Mesendoderm (in vitro differentiated cells): ENCODE measurements around the gene GSTCD.
"Not testable (repeated sequence)": the region's sequence is repeated elsewhere in the genome, so short reads cannot be mapped to it uniquely, and the experiment has no call there.

Experiments used
- DNase-seq: peaks from one replicate; pipeline ENCODE4 v3.0.0; 2013
- H2AK5ac ChIP-seq: 2 replicates; pipeline ENCODE4 v1.6.1; 2013; ENCODE audit warnings: low read length, inconsistent platforms
- H2BK120ac ChIP-seq: 2 replicates; pipeline ENCODE4 v1.6.1; 2013; ENCODE audit warnings: low read depth, mild to moderate bottlenecking, low read length, moderate library complexity, mixed read lengths
- H2BK15ac ChIP-seq: replicated peaks from 2 replicates; pipeline ENCODE4 v1.6.1; 2013; ENCODE audit warnings: low read depth, mild to moderate bottlenecking, moderate library complexity
- H2BK5ac ChIP-seq: 2 replicates; pipeline ENCODE4 v1.6.1; 2013; ENCODE audit warnings: low read length, inconsistent platforms
- H3K18ac ChIP-seq: 2 replicates; pipeline ENCODE4 v1.6.1; 2013; ENCODE audit warnings: mild to moderate bottlenecking, low read length, mixed read lengths
- H3K23ac ChIP-seq: one replicate; pipeline ENCODE4 v1.6.1; 2013; ENCODE audit warnings: low read length
- H3K27ac ChIP-seq: 2 replicates; pipeline ENCODE4 v1.5.1; 2013; ENCODE audit warnings: low read depth, mild to moderate bottlenecking, inconsistent platforms, low read length, moderate library complexity
- H3K27me3 ChIP-seq: 2 replicates; pipeline ENCODE4 v1.6.1; 2013; ENCODE audit warnings: low read length, control low read depth, mild to moderate bottlenecking, inconsistent platforms; ENCODE audit not compliant: insufficient read depth, poor library complexity
- H3K36me3 ChIP-seq: 2 replicates; pipeline ENCODE4 v1.6.1; 2013; ENCODE audit warnings: low read length, inconsistent platforms; ENCODE audit not compliant: control insufficient read depth, insufficient read depth
- H3K4ac ChIP-seq: one replicate; pipeline ENCODE4 v1.6.1; 2013; ENCODE audit warnings: low read depth, mild to moderate bottlenecking, low read length, moderate library complexity
- H3K4me1 ChIP-seq: 2 replicates; pipeline ENCODE4 v1.6.1; 2013; ENCODE audit warnings: low read depth, low read length, inconsistent platforms; ENCODE audit not compliant: control insufficient read depth
- H3K4me2 ChIP-seq: 2 replicates; pipeline ENCODE4 v1.6.1; 2013; ENCODE audit warnings: low read length
- H3K4me3 ChIP-seq: 2 replicates; pipeline ENCODE4 v1.5.1; 2013; ENCODE audit warnings: mild to moderate bottlenecking, low read length
- H3K56ac ChIP-seq: one replicate; pipeline ENCODE4 v1.6.1; 2013; ENCODE audit warnings: low read length
- H3K79me1 ChIP-seq: 2 replicates; pipeline ENCODE4 v1.6.1; 2013; ENCODE audit warnings: low read length, inconsistent platforms
- H3K79me2 ChIP-seq: 2 replicates; pipeline ENCODE4 v1.6.1; 2013; ENCODE audit warnings: mild to moderate bottlenecking, low read length; ENCODE audit not compliant: control insufficient read depth, insufficient read depth
- H3K9ac ChIP-seq: 2 replicates; pipeline ENCODE4 v1.6.1; 2013; ENCODE audit warnings: low read length, inconsistent platforms
- H4K5ac ChIP-seq: one replicate; pipeline ENCODE4 v1.6.1; 2013; ENCODE audit warnings: low read length
- H4K8ac ChIP-seq: one replicate; pipeline ENCODE4 v1.6.1; 2013; ENCODE audit warnings: low read depth, mild to moderate bottlenecking, control low read depth, low read length, moderate library complexity
- WGBS: extraction: QIAGEN DNeasy Blood & Tissue Kit; methylation state at CpG from one replicate; pipeline ENCODE4 v1.1.7; 2013; ENCODE audit warnings: low lambda C conversion rate, missing lambda C conversion rate; ENCODE audit not compliant: insufficient coverage; ENCODE audit errors: extremely low coverage; 5-methylcytosine and 5-hydroxymethylcytosine counted together

GSTCD gene

DNA sequence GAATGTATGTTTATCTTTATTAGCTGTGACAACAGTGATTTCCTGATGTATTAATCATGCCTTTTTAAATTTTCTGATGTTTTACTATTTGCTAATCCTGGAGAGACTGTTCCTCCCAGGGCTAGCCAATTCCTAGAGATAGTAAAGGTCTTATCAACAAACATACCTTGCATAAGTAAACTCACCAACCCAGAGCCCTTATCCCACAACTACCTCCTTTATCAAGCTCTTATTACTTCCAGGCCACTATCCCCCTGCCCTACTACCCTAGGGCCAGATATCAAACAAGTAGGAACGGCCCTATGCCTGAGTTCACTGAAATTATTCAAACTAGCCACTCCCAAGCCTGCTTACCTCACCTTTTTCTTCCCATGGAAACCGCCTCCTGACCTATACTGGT lies 128.5 kb downstream of the GSTCD start:
- H3K79me1 ChIP-seq: no peaks in the 10 kb centered on the region
- no peak overlapping the region for H2AK5ac ChIP-seq
- no peak overlapping the region for H3K56ac ChIP-seq
- no peak overlapping the region for H3K4ac ChIP-seq
- no peak overlapping the region for H2BK120ac ChIP-seq
- H2BK15ac ChIP-seq: no peak overlapping the region
- no peaks in the 10 kb centered on the region for H3K79me2 ChIP-seq
- H2BK5ac ChIP-seq: no peak overlapping the region
- no peak overlapping the region for H4K5ac ChIP-seq
- H3K4me3 ChIP-seq: no peak overlapping the region
- DNase-seq: peak; percentile 78
- H3K27me3 ChIP-seq: no peaks in the 10 kb centered on the region
- no peaks in the 10 kb centered on the region for H3K4me1 ChIP-seq
- no peaks in the 10 kb centered on the region for H3K36me3 ChIP-seq
- WGBS: no CpG with 5 or more reads among the region's 2 CpGs
- no peak overlapping the region for H4K8ac ChIP-seq
- no peak overlapping the region for H3K18ac ChIP-seq
- H3K23ac ChIP-seq: no peak overlapping the region
- no peak overlapping the region for H3K4me2 ChIP-seq
- H3K9ac ChIP-seq: no peak overlapping the region
- no peak overlapping the region for H3K27ac ChIP-seq

GRCh38 chr4:105838082-105838481 lies 129.5 kb downstream of the GSTCD start:
- H3K4me3 ChIP-seq: no peak overlapping the region
- H3K23ac ChIP-seq: no peak overlapping the region
- H3K79me1 ChIP-seq: no peaks in the 10 kb centered on the region
- H2BK15ac ChIP-seq: no peak overlapping the region
- no peak overlapping the region for H3K9ac ChIP-seq
- H2AK5ac ChIP-seq: no peak overlapping the region
- H3K4me1 ChIP-seq: no peaks in the 10 kb centered on the region
- H3K27ac ChIP-seq: no peak overlapping the region
- H3K56ac ChIP-seq: no peak overlapping the region
- no peaks in the 10 kb centered on the region for H3K79me2 ChIP-seq
- no peak overlapping the region for H2BK120ac ChIP-seq
- no CpG with 5 or more reads among the region's 1 CpG for WGBS
- no peak overlapping the region for H4K8ac ChIP-seq
- H2BK5ac ChIP-seq: no peak overlapping the region
- H4K5ac ChIP-seq: no peak overlapping the region
- H3K27me3 ChIP-seq: no peaks in the 10 kb centered on the region
- no peak for DNase-seq
- H3K4me2 ChIP-seq: no peak overlapping the region
- no peak overlapping the region for H3K4ac ChIP-seq
- no peak overlapping the region for H3K18ac ChIP-seq
- H3K36me3 ChIP-seq: no peaks in the 10 kb centered on the region

DNA sequence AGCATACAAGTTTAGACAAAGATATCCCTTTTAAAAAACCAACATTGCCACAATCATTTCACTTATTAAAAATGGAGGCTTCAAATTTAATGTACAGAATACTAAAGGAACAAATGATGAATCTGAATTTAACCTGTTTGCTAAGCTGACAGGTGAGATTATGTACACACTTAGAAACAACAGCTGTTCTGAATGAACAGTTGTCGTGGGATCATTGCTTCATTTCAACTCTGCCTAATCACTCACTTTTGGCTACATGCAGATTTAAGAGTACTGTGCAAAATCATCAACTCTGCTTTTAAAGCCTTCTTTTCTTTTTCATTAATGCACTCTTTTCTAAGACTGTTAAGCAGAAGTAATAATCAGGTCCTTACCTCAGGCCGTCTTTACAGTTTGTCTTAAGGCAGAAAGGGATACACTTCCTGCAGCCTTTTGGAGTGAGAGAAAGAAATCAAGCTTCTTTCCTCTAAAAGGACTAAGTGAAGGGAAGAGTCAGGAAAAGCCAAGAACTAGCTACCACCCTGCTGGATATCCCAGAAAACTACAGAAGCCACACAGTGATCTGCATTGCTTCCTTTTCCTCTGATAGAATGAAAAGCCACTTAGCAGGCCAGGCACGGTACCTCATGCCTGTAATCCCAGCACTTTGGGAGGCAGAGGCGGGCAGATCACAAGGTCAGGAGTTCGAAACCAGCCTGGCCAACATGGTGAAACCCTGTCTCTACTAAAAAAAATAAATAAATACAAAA lies 132.0 kb downstream of the GSTCD start:
- Histone ChIP-seq H3K23ac (no peak overlapping the region), H3K4ac (no peak overlapping the region), H3K79me2 (no peaks in the 10 kb centered on the region), H2BK120ac (no peak overlapping the region), H4K5ac (no peak overlapping the region), H4K8ac (no peak overlapping the region), H3K27ac (no peak overlapping the region), H3K18ac (no peak overlapping the region), H3K36me3 (no peaks in the 10 kb centered on the region), H3K27me3 (no peaks in the 10 kb centered on the region), H2BK15ac (no peak overlapping the region), H3K4me1 (no peaks in the 10 kb centered on the region), H2AK5ac (no peak overlapping the region), H3K4me3 (no peak overlapping the region), H3K56ac (no peak overlapping the region), H3K79me1 (no peaks in the 10 kb centered on the region), H3K4me2 (no peak overlapping the region), H2BK5ac (no peak overlapping the region), H3K9ac (no peak overlapping the region)
- WGBS: no CpG with 5 or more reads among the region's 5 CpGs
- peak; percentile 24 for DNase-seq

- no peak overlapping the region for H2BK15ac ChIP-seq
- H3K27me3 ChIP-seq: no peaks in the 10 kb centered on the region
- no peaks in the 10 kb centered on the region for H3K36me3 ChIP-seq
- H3K23ac ChIP-seq: no peak overlapping the region
- H4K8ac ChIP-seq: no peak overlapping the region
- H4K5ac ChIP-seq: no peak overlapping the region
- DNase-seq: no peak
- H2BK120ac ChIP-seq: no peak overlapping the region
- H3K18ac ChIP-seq: no peak overlapping the region
- no peak overlapping the region for H3K9ac ChIP-seq
- H3K4me3 ChIP-seq: no peak overlapping the region
- no peak overlapping the region for H2BK5ac ChIP-seq
- no peak overlapping the region for H2AK5ac ChIP-seq
- WGBS: no CpG with 5 or more reads among the region's 2 CpGs
- H3K27ac ChIP-seq: no peak overlapping the region
- H3K79me1 ChIP-seq: no peaks in the 10 kb centered on the region
- no peak overlapping the region for H3K56ac ChIP-seq
- H3K79me2 ChIP-seq: no peaks in the 10 kb centered on the region
- no peaks in the 10 kb centered on the region for H3K4me1 ChIP-seq
- no peak overlapping the region for H3K4ac ChIP-seq
- no peak overlapping the region for H3K4me2 ChIP-seq
These were observed 135.4 kb downstream of the GSTCD start for GRCh38 chr4:105843941-105844340.

- Histone ChIP-seq H3K36me3 (no peaks in the 10 kb centered on the region), H4K5ac (no peak overlapping the region), H3K27me3 (no peaks in the 10 kb centered on the region), H3K79me1 (no peaks in the 10 kb centered on the region), H3K9ac (no peak overlapping the region), H4K8ac (no peak overlapping the region), H3K4me3 (no peak overlapping the region), H3K79me2 (no peaks in the 10 kb centered on the region), H2BK5ac (no peak overlapping the region), H3K18ac (no peak overlapping the region), H2BK120ac (no peak overlapping the region), H3K4ac (no peak overlapping the region), H3K4me2 (no peak overlapping the region), H3K56ac (no peak overlapping the region), H3K4me1 (no peaks in the 10 kb centered on the region), H2BK15ac (no peak overlapping the region), H2AK5ac (no peak overlapping the region), H3K23ac (no peak overlapping the region), H3K27ac (no peak overlapping the region)
- WGBS: no CpG with 5 or more reads among the region's 3 CpGs
- DNase-seq: no peak
These were observed 137.0 kb downstream of the GSTCD start for GRCh38 chr4:105845559-105845958.

GRCh38 chr4:105848359-105848758 lies 139.8 kb downstream of the GSTCD start:
- not testable (repeated sequence) for H3K36me3 ChIP-seq, H4K8ac ChIP-seq, H3K4me3 ChIP-seq, H3K79me2 ChIP-seq, H3K27me3 ChIP-seq, H3K4ac ChIP-seq, DNase-seq, H3K27ac ChIP-seq, H2BK15ac ChIP-seq, H3K9ac ChIP-seq, H3K79me1 ChIP-seq, H3K4me1 ChIP-seq, H2BK120ac ChIP-seq, H2AK5ac ChIP-seq, H2BK5ac ChIP-seq, H4K5ac ChIP-seq, H3K18ac ChIP-seq, H3K23ac ChIP-seq, H3K4me2 ChIP-seq, H3K56ac ChIP-seq
- WGBS: no CpG with 5 or more reads among the region's 6 CpGs
